ENCODE data around the gene PPA1.
A peak's percentile ranks its signal among the peaks of the same experiment; 100 is the strongest.

- TF ChIP-seq, protein P1, sequence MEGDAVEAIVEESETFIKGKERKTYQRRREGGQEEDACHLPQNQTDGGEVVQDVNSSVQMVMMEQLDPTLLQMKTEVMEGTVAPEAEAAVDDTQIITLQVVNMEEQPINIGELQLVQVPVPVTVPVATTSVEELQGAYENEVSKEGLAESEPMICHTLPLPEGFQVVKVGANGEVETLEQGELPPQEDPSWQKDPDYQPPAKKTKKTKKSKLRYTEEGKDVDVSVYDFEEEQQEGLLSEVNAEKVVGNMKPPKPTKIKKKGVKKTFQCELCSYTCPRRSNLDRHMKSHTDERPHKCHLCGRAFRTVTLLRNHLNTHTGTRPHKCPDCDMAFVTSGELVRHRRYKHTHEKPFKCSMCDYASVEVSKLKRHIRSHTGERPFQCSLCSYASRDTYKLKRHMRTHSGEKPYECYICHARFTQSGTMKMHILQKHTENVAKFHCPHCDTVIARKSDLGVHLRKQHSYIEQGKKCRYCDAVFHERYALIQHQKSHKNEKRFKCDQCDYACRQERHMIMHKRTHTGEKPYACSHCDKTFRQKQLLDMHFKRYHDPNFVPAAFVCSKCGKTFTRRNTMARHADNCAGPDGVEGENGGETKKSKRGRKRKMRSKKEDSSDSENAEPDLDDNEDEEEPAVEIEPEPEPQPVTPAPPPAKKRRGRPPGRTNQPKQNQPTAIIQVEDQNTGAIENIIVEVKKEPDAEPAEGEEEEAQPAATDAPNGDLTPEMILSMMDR (IDR thresholded peaks at IDR 0.05) = peak; percentile 46 to 56 (median 50)
- TF ChIP-seq POLR2A (IDR thresholded peaks at IDR 0.05) = no peak
- no peak for TF ChIP-seq EP300 (IDR thresholded peaks at IDR 0.05; ENCODE audit: low read depth)
Measured at GRCh38 chr10:70272925-70273316, 39.7 kb upstream of the PPA1 start.
